Measurements from ENCODE around the gene C1orf21.

The C1orf21 gene

GRCh38 chr1:184354719-184355118 is 32.1 kb upstream of the C1orf21 start:
- TF ChIP-seq CTCF (IDR thresholded peaks at IDR 0.05; ENCODE audit: low read depth, low read length) = no peak
- Histone ChIP-seq H3K9me3 (no peaks in the 10 kb centered on the region), H3K4me1 (no peaks in the 10 kb centered on the region), H3K4me3 (ENCODE audit: low read depth, low read length) (no peak overlapping the region), H3K36me3 (no peaks in the 10 kb centered on the region), H3K27me3 (no peaks in the 10 kb centered on the region)
- DNase-seq = no peak

GRCh38 chr1:184356891-184357290 is 29.9 kb upstream of the C1orf21 start:
- no peak for TF ChIP-seq CTCF (IDR thresholded peaks at IDR 0.05; ENCODE audit: low read depth, low read length)
- H3K4me1 ChIP-seq = no peaks in the 10 kb centered on the region
- no peak overlapping the region for H3K4me3 ChIP-seq (ENCODE audit: low read depth, low read length)
- H3K36me3 ChIP-seq = no peaks in the 10 kb centered on the region
- no peaks in the 10 kb centered on the region for H3K9me3 ChIP-seq
- H3K27me3 ChIP-seq = no peaks in the 10 kb centered on the region
- no peak for DNase-seq

- DNase-seq = no peak
- Histone ChIP-seq H3K4me1 (no peaks in the 10 kb centered on the region), H3K27me3 (no peaks in the 10 kb centered on the region), H3K4me3 (ENCODE audit: low read depth, low read length) (no peak overlapping the region), H3K36me3 (no peaks in the 10 kb centered on the region), H3K9me3 (no peaks in the 10 kb centered on the region)
- no peak for TF ChIP-seq CTCF (IDR thresholded peaks at IDR 0.05; ENCODE audit: low read depth, low read length)
Measured at GRCh38 chr1:184358256-184358655, 28.6 kb upstream of the C1orf21 start.

- no peak for TF ChIP-seq CTCF (IDR thresholded peaks at IDR 0.05; ENCODE audit: low read depth, low read length)
- Histone ChIP-seq H3K36me3 (no peaks in the 10 kb centered on the region), H3K27me3 (no peaks in the 10 kb centered on the region), H3K4me3 (ENCODE audit: low read depth, low read length) (no peak overlapping the region), H3K9me3 (no peaks in the 10 kb centered on the region), H3K4me1 (no peaks in the 10 kb centered on the region)
- no peak for DNase-seq
Measured at GRCh38 chr1:184359909-184360308, 26.9 kb upstream of the C1orf21 start.

- TF ChIP-seq CTCF (IDR thresholded peaks at IDR 0.05; ENCODE audit: low read depth, low read length) = no peak
- DNase-seq = no peak
- no peaks in the 10 kb centered on the region for H3K27me3 ChIP-seq
- H3K9me3 ChIP-seq = no peaks in the 10 kb centered on the region
- H3K36me3 ChIP-seq = no peaks in the 10 kb centered on the region
- H3K4me1 ChIP-seq = no peaks in the 10 kb centered on the region
- H3K4me3 ChIP-seq (ENCODE audit: low read depth, low read length) = no peak overlapping the region
Measured at GRCh38 chr1:184362876-184363275, 24.0 kb upstream of the C1orf21 start.

GRCh38 chr1:184365699-184366098 is 21.1 kb upstream of the C1orf21 start:
- no peak overlapping the region for H3K4me3 ChIP-seq (ENCODE audit: low read depth, low read length)
- no peak for TF ChIP-seq CTCF (IDR thresholded peaks at IDR 0.05; ENCODE audit: low read depth, low read length)
- no peak for DNase-seq
- no peaks in the 10 kb centered on the region for H3K36me3 ChIP-seq
- no peaks in the 10 kb centered on the region for H3K4me1 ChIP-seq
- H3K27me3 ChIP-seq = no peaks in the 10 kb centered on the region
- H3K9me3 ChIP-seq = no peaks in the 10 kb centered on the region
